HFFc6 (cell line): ENCODE measurements around the gene ACACB. TPM values are rescaled to one million over a fixed set of nuclear protein-coding genes. Genes with fewer than 3 reads are reported as not detected.
A peak's percentile ranks its signal among the peaks of the same experiment; 100 is the strongest.

ENCODE experiments used
- DNase-seq: peaks from one replicate; pipeline ENCODE4 v3.0.0-alpha.2; 2018
- H3K27ac Mint-ChIP-seq: 2 replicates; pipeline ENCODE4 v1.8.0; 2020; ENCODE audit warnings: mild to moderate bottlenecking, mixed read lengths
- H3K27me3 Mint-ChIP-seq: 2 replicates; pipeline ENCODE4 v1.8.0; 2021; ENCODE audit warnings: mild to moderate bottlenecking, moderate library complexity, mixed read lengths; ENCODE audit not compliant: insufficient read depth
- H3K36me3 Mint-ChIP-seq: 2 replicates; pipeline ENCODE4 v1.8.0; 2021; ENCODE audit warnings: low read depth, mixed read lengths
- H3K4me1 Mint-ChIP-seq: 2 replicates; pipeline ENCODE4 v1.8.0; 2020; ENCODE audit warnings: low read depth, mixed read lengths
- H3K4me3 Mint-ChIP-seq: 2 replicates; pipeline ENCODE4 v1.8.0; 2020; ENCODE audit warnings: mild to moderate bottlenecking, moderate library complexity, mixed read lengths
- H3K9me3 Mint-ChIP-seq: 2 replicates; pipeline ENCODE4 v1.8.0; 2020; ENCODE audit warnings: mild to moderate bottlenecking, mixed read lengths
- total RNA-seq, 6 experiments: library from RNA; stranded (reverse); fragmentation: NEBNext Ultra II Directional; extraction: Animal tissue kit (Norgen Biotek cat#: 25700); gene quantifications; 2 replicates in 1 of 6; 3 replicates in 5 of 6; pipeline ENCODE4 v1.2.3, GENCODE V29; 2021
- TF ChIP-seq, protein P1 (sequence below): fragments of 200-600 bp; sonication (generic); IDR thresholded peaks from 2 replicates; pipeline ENCODE4 v1.5.0; 2021; ENCODE audit warnings: antibody characterized with exemption, mild to moderate bottlenecking

The ACACB gene
- total RNA-seq, 6 experiments from 2014 or later, result 1.0 to 2.1 (median 1.3) TPM

DNA sequence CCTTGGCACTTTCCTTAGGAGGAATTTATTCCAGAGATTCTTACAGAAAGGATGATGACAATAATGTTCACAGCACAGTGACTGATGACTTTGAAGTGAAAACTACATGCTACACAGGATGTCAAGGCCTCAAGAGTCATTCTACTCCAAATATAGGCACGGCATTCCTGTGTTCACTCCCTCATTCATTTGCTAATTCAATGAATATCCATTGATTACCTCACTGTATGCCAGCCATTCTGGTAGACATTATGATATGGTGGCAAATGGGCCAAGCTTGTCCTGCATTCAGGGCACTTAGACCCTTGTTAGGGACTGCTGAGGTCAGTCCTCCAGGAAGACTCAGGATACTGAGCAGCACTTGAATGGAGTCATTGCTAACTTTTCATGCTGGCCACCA, 144.7 kb downstream of the ACACB start:
- no peaks in the 10 kb centered on the region for H3K4me1 Mint-ChIP-seq
- TF ChIP-seq, protein P1, sequence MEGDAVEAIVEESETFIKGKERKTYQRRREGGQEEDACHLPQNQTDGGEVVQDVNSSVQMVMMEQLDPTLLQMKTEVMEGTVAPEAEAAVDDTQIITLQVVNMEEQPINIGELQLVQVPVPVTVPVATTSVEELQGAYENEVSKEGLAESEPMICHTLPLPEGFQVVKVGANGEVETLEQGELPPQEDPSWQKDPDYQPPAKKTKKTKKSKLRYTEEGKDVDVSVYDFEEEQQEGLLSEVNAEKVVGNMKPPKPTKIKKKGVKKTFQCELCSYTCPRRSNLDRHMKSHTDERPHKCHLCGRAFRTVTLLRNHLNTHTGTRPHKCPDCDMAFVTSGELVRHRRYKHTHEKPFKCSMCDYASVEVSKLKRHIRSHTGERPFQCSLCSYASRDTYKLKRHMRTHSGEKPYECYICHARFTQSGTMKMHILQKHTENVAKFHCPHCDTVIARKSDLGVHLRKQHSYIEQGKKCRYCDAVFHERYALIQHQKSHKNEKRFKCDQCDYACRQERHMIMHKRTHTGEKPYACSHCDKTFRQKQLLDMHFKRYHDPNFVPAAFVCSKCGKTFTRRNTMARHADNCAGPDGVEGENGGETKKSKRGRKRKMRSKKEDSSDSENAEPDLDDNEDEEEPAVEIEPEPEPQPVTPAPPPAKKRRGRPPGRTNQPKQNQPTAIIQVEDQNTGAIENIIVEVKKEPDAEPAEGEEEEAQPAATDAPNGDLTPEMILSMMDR, result no peak
- no peaks in the 10 kb centered on the region for H3K36me3 Mint-ChIP-seq

DNA sequence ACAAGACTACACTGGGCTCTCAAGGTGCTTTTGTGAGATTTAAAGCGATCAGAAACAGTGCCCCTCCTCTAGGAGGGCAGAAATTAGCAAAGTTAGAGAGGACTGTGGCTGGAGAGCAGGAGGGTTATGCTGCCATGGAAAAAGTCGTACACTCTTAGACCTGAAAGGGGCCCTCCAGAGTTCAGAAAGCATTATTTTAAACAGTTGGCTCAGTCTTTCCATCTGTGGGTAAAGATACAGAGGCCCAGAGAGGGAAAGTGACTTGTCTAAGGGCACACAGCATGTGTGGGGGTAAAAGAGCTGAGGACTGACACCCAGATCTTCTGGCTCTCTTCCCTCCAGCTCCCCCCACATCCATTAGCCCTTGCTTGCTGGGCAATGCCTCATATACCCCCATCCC, 145.6 kb downstream of the ACACB start:
- Mint-ChIP-seq H3K27me3 (peaks cover 3% of the 10 kb centered on the region), H3K36me3 (no peaks in the 10 kb centered on the region), H3K9me3 (no peaks in the 10 kb centered on the region), H3K27ac (no peak overlapping the region), H3K4me1 (no peaks in the 10 kb centered on the region), H3K4me3 (no peak overlapping the region)
- TF ChIP-seq, protein P1, result no peak
- DNase-seq, result no peak

More for the DNA sequence above, 144.7 kb downstream of the ACACB start:
- Mint-ChIP-seq H3K4me3 (no peak overlapping the region), H3K9me3 (no peaks in the 10 kb centered on the region; the same call in 1 of the 2 replicates), H3K27me3 (peaks cover 3% of the 10 kb centered on the region), H3K27ac (no peak overlapping the region)
- DNase-seq, result no peak

- H3K9me3 Mint-ChIP-seq, result no peaks in the 10 kb centered on the region
- H3K36me3 Mint-ChIP-seq, result no peaks in the 10 kb centered on the region
- DNase-seq, result no peak
Measured at GRCh38 chr12:109263439-109263838, 147.1 kb downstream of the ACACB start.

GRCh38 chr12:109264095-109264942, 147.9 kb downstream of the ACACB start:
- Mint-ChIP-seq H3K27me3 (peaks cover 5% of the 10 kb centered on the region), H3K9me3 (no peaks in the 10 kb centered on the region), H3K27ac (no peak overlapping the region), H3K4me3 (no peak overlapping the region), H3K36me3 (no peaks in the 10 kb centered on the region), H3K4me1 (no peaks in the 10 kb centered on the region)
- TF ChIP-seq, protein P1, result peak; percentile 85
- peak; percentile 13 for DNase-seq

More at GRCh38 chr12:109263439-109263838, 147.1 kb downstream of the ACACB start:
- TF ChIP-seq, protein P1, result no peak
- Mint-ChIP-seq H3K27ac (no peak overlapping the region), H3K27me3 (peaks cover 5% of the 10 kb centered on the region), H3K4me1 (no peaks in the 10 kb centered on the region), H3K4me3 (no peak overlapping the region)

GRCh38 chr12:109264943-109265650, 148.7 kb downstream of the ACACB start:
- Mint-ChIP-seq H3K9me3 (no peaks in the 10 kb centered on the region; the same call in 1 of the 2 replicates), H3K36me3 (no peaks in the 10 kb centered on the region), H3K27me3 (peaks cover 5% of the 10 kb centered on the region), H3K4me3 (no peak overlapping the region), H3K4me1 (no peaks in the 10 kb centered on the region), H3K27ac (no peak overlapping the region)
- DNase-seq, result no peak
- TF ChIP-seq, protein P1, result no peak
